BLaER1 treated with 17β-estradiol and CSF1 and Interleukin-3, amounts not matched to agents 10 nM and 100 nM (cell line): ENCODE results near the gene GRM8.
A peak's percentile ranks its signal among the peaks of the same experiment; 100 is the strongest.

ENCODE experiments used
- H3K27ac ChIP-seq, 11 experiments: shearing (Covaris generic); formaldehyde crosslinking; 2 replicates each; pipeline ENCODE4 v1.8.1; 2022
- H3K27me3 ChIP-seq, 11 experiments: shearing (Covaris generic); formaldehyde crosslinking; 2 replicates each; pipeline ENCODE4 v1.8.1; 2022
- H3K36me3 ChIP-seq, 11 experiments: shearing (Covaris generic); formaldehyde crosslinking; 2 replicates each; pipeline ENCODE4 v1.8.1; 2022
- H3K4me1 ChIP-seq, 10 experiments: shearing (Covaris generic); formaldehyde crosslinking; 2 replicates each; pipeline ENCODE4 v1.8.1; 2022
- H3K4me2 ChIP-seq, 11 experiments: shearing (Covaris generic); formaldehyde crosslinking; 2 replicates each; pipeline ENCODE4 v1.8.1; 2022
- H3K4me3 ChIP-seq, 10 experiments: shearing (Covaris generic); formaldehyde crosslinking; 2 replicates each; pipeline ENCODE4 v1.8.1; 2022
- H3K9ac ChIP-seq, 11 experiments: shearing (Covaris generic); formaldehyde crosslinking; 2 replicates each; pipeline ENCODE4 v1.8.1; 2022
- H3K9me3 ChIP-seq, 11 experiments: shearing (Covaris generic); formaldehyde crosslinking; replicated peaks in 1 of 11; 2 replicates each; pipeline ENCODE4 v1.8.1; 2022
- H4K20me1 ChIP-seq, 11 experiments: shearing (Covaris generic); formaldehyde crosslinking; 2 replicates each; pipeline ENCODE4 v1.8.1; 2022
- Cebpa-rat ChIP-seq, 11 experiments: shearing (Covaris generic); IDR thresholded peaks; 2 replicates each; pipeline ENCODE4 v1.8.1; 2022

Gene GRM8

GRCh38 chr7:126495733-126496132 is 757.0 kb downstream of the GRM8 start:
- Histone ChIP-seq H3K27me3 (no peaks in the 10 kb centered on the region), H3K9me3 (no peaks in the 10 kb centered on the region), H3K36me3 (no peaks in the 10 kb centered on the region), H3K4me2 (no peak overlapping the region), H3K4me1 (no peaks in the 10 kb centered on the region), H3K9ac (no peak overlapping the region), H3K4me3 (no peak overlapping the region), H3K27ac (no peak overlapping the region), H4K20me1 (no peaks in the 10 kb centered on the region)
- TF ChIP-seq Cebpa-rat (IDR thresholded peaks at IDR 0.05): no peak

GRCh38 chr7:126495001-126495400 is 757.7 kb downstream of the GRM8 start:
- TF ChIP-seq Cebpa-rat (IDR thresholded peaks at IDR 0.05): no peak
- Histone ChIP-seq H3K27ac (no peak overlapping the region), H3K27me3 (no peaks in the 10 kb centered on the region)

GRCh38 chr7:126493801-126494200 is 758.9 kb downstream of the GRM8 start:
- H4K20me1 ChIP-seq: no peaks in the 10 kb centered on the region
- no peak for TF ChIP-seq Cebpa-rat (IDR thresholded peaks at IDR 0.05)
- H3K9me3 ChIP-seq: no peaks in the 10 kb centered on the region
- H3K36me3 ChIP-seq: no peaks in the 10 kb centered on the region
- H3K27me3 ChIP-seq: no peaks in the 10 kb centered on the region
- H3K9ac ChIP-seq: no peak overlapping the region
- H3K27ac ChIP-seq: no peak overlapping the region
- H3K4me2 ChIP-seq: no peak overlapping the region
- H3K4me1 ChIP-seq: no peaks in the 10 kb centered on the region
- H3K4me3 ChIP-seq: no peak overlapping the region

More at GRCh38 chr7:126495001-126495400, 757.7 kb downstream of the GRM8 start:
- no peak overlapping the region for H3K9ac ChIP-seq
- H3K4me1 ChIP-seq: no peaks in the 10 kb centered on the region
- no peaks in the 10 kb centered on the region for H3K9me3 ChIP-seq
- no peak overlapping the region for H3K4me3 ChIP-seq
- H4K20me1 ChIP-seq: no peaks in the 10 kb centered on the region
- H3K4me2 ChIP-seq: no peak overlapping the region
- H3K36me3 ChIP-seq: no peaks in the 10 kb centered on the region

GRCh38 chr7:126489874-126490273 is 762.9 kb downstream of the GRM8 start:
- Histone ChIP-seq H3K4me2 (no peak overlapping the region), H3K27me3 (no peaks in the 10 kb centered on the region), H4K20me1 (no peaks in the 10 kb centered on the region), H3K4me3 (no peak overlapping the region), H3K9ac (no peak overlapping the region), H3K9me3 (no peaks in the 10 kb centered on the region; a peak in 1 of 22 replicates), H3K4me1 (peaks cover 0 to 8% (median 3%) of the 10 kb centered on the region in 10 experiments; a peak in 5 of 20 replicates), H3K27ac (no peak overlapping the region), H3K36me3 (no peaks in the 10 kb centered on the region)
- no peak for TF ChIP-seq Cebpa-rat (IDR thresholded peaks at IDR 0.05)

- H4K20me1 ChIP-seq: no peaks in the 10 kb centered on the region
- H3K4me1 ChIP-seq: peaks cover 0 to 20% (median 8%) of the 10 kb centered on the region in 10 experiments; a peak in 10 of 20 replicates
- TF ChIP-seq Cebpa-rat (IDR thresholded peaks at IDR 0.05): no peak
- H3K27ac ChIP-seq: no peak overlapping the region
- H3K27me3 ChIP-seq: no peaks in the 10 kb centered on the region
- no peak overlapping the region for H3K4me3 ChIP-seq
- H3K36me3 ChIP-seq: no peaks in the 10 kb centered on the region
- no peaks in the 10 kb centered on the region; a peak in 1 of 22 replicates for H3K9me3 ChIP-seq
- H3K9ac ChIP-seq: no peak overlapping the region
- H3K4me2 ChIP-seq: no peak overlapping the region
Observed at GRCh38 chr7:126487728-126488442, 764.9 kb downstream of the GRM8 start.

- no peaks in the 10 kb centered on the region for H4K20me1 ChIP-seq
- H3K27ac ChIP-seq: no peak overlapping the region
- no peak overlapping the region for H3K4me2 ChIP-seq
- no peak overlapping the region for H3K9ac ChIP-seq
- H3K36me3 ChIP-seq: no peaks in the 10 kb centered on the region
- peaks cover 0 to 20% (median 8%) of the 10 kb centered on the region in 10 experiments; a peak in 10 of 20 replicates for H3K4me1 ChIP-seq
- H3K27me3 ChIP-seq: no peaks in the 10 kb centered on the region
- peaks cover 0 to 4% (median 0%) of the 10 kb centered on the region in 11 experiments; a peak in 4 of 22 replicates for H3K9me3 ChIP-seq
- no peak overlapping the region for H3K4me3 ChIP-seq
- no peak for TF ChIP-seq Cebpa-rat (IDR thresholded peaks at IDR 0.05)
Observed at GRCh38 chr7:126486806-126487205, 765.9 kb downstream of the GRM8 start.

GRCh38 chr7:126485791-126486190 is 767.0 kb downstream of the GRM8 start:
- no peak for TF ChIP-seq Cebpa-rat (IDR thresholded peaks at IDR 0.05)
- Histone ChIP-seq H3K27ac (peak overlapping the region in 3 of 11 experiments; percentile 15 to 56 (median 47); a peak in 4 of 22 replicates), H4K20me1 (no peaks in the 10 kb centered on the region)

GRCh38 chr7:126483972-126484371 is 768.8 kb downstream of the GRM8 start:
- no peaks in the 10 kb centered on the region for H4K20me1 ChIP-seq
- H3K9ac ChIP-seq: no peak overlapping the region
- H3K4me1 ChIP-seq: peaks cover 0 to 20% (median 8%) of the 10 kb centered on the region in 10 experiments; a peak in 10 of 20 replicates
- H3K4me3 ChIP-seq: no peak overlapping the region
- TF ChIP-seq Cebpa-rat (IDR thresholded peaks at IDR 0.05): no peak; a peak in 1 of 22 replicates
- peaks cover 0 to 7% (median 0%) of the 10 kb centered on the region in 11 experiments; a peak in 5 of 22 replicates for H3K9me3 ChIP-seq
- H3K27me3 ChIP-seq: no peaks in the 10 kb centered on the region
- peak overlapping the region in 4 of 11 experiments; percentile 47 to 65 (median 54); a peak in 7 of 22 replicates for H3K27ac ChIP-seq
- no peaks in the 10 kb centered on the region for H3K36me3 ChIP-seq
- peak overlapping the region in 7 of 11 experiments; percentile 19 to 56 (median 29); a peak in 11 of 22 replicates for H3K4me2 ChIP-seq

More at GRCh38 chr7:126485791-126486190, 767.0 kb downstream of the GRM8 start:
- 0 out of 22 replicates have a peak overlapping the region, but pooled peaks of 1 of the 11 experiments have one; percentile 15 for H3K4me2 ChIP-seq
- peaks cover 0 to 20% (median 8%) of the 10 kb centered on the region in 10 experiments; a peak in 10 of 20 replicates for H3K4me1 ChIP-seq
- H3K9ac ChIP-seq: no peak overlapping the region
- peaks cover 0 to 7% (median 0%) of the 10 kb centered on the region in 11 experiments; a peak in 5 of 22 replicates for H3K9me3 ChIP-seq
- no peaks in the 10 kb centered on the region for H3K36me3 ChIP-seq
- no peaks in the 10 kb centered on the region for H3K27me3 ChIP-seq
- no peak overlapping the region for H3K4me3 ChIP-seq

GRCh38 chr7:126472825-126473224 is 779.9 kb downstream of the GRM8 start:
- H4K20me1 ChIP-seq: no peaks in the 10 kb centered on the region
- H3K9ac ChIP-seq: no peak overlapping the region
- no peak for TF ChIP-seq Cebpa-rat (IDR thresholded peaks at IDR 0.05)
- H3K27me3 ChIP-seq: no peaks in the 10 kb centered on the region
- no peaks in the 10 kb centered on the region; a peak in 1 of 22 replicates for H3K36me3 ChIP-seq
- H3K4me1 ChIP-seq: no peaks in the 10 kb centered on the region
- H3K4me3 ChIP-seq: no peak overlapping the region
- no peak overlapping the region for H3K27ac ChIP-seq
- H3K4me2 ChIP-seq: no peak overlapping the region
- peaks cover 23 to 38% (median 29%) of the 10 kb centered on the region in 11 experiments for H3K9me3 ChIP-seq
